Measurements from ENCODE around the gene PAGE2B. TPM values are rescaled to one million over a fixed set of nuclear protein-coding genes. Genes with fewer than 3 reads are reported as not detected.
"Not testable (repeated sequence)": the region's sequence is repeated elsewhere in the genome, so short reads cannot be mapped to it uniquely, and the experiment has no call there.

PAGE2B gene
- polyA plus RNA-seq, 2 of the 4 experiments (the other 2 are of a cell fraction): not detected

GRCh38 chrX:55109306-55109705 lies 34.5 kb downstream of the PAGE2B start:
- ATAC-seq (no peak), FAIRE-seq (no peak), DNase-seq (ENCODE audit: low read depth in 1 of 2, low spot score in 1 of 2) (no peak)
- WGBS (ENCODE audit: missing lambda C conversion rate): 56% methylated on average over 6 of the region's 7 CpGs
- CTCF ChIA-PET: no interaction called here
- no peak overlapping the region for H3K27ac ChIP-seq
- no peak overlapping the region for H3K4me2 ChIP-seq
- H3K9me3 ChIP-seq: no peaks in the 10 kb centered on the region
- H3K4me3 ChIP-seq: no peak overlapping the region
- POLR2A ChIA-PET: no interaction called here
- no peak for TF ChIP-seq HEYL (CRISPR knock-in tag; IDR thresholded peaks at IDR 0.05)
- no peak for TF ChIP-seq FOSL2 (IDR thresholded peaks at IDR 0.05)
- no peak for TF ChIP-seq FOSL2 (CRISPR knock-in tag; IDR thresholded peaks at IDR 0.05)
- no peak for TF ChIP-seq RNF2 (IDR thresholded peaks at IDR 0.05; ENCODE audit: borderline replicate concordance, low read depth)
- no peak for TF ChIP-seq HES2 (IDR thresholded peaks at IDR 0.05)
- TF ChIP-seq CBX2 (IDR thresholded peaks at IDR 0.05; ENCODE audit: borderline replicate concordance, low read depth): no peak
- no peak for TF ChIP-seq EHMT2 (IDR thresholded peaks at IDR 0.05; ENCODE audit: low read depth)
- TF ChIP-seq HOXB5 (CRISPR knock-in tag; IDR thresholded peaks at IDR 0.05): no peak
- TF ChIP-seq ELK1 (IDR thresholded peaks at IDR 0.05; ENCODE audit: low read depth, low read length): no peak
- no peak for TF ChIP-seq EP300 (IDR thresholded peaks at IDR 0.05)
- TF ChIP-seq TFCP2L1 (CRISPR knock-in tag; IDR thresholded peaks at IDR 0.05): no peak
- TF ChIP-seq ESRRA (IDR thresholded peaks at IDR 0.05; ENCODE audit: borderline replicate concordance, low read length): no peak
- no peak for TF ChIP-seq USF2 (IDR thresholded peaks at IDR 0.05)
- TF ChIP-seq BCL3 (IDR thresholded peaks at IDR 0.05): no peak
- TF ChIP-seq KDM1A (IDR thresholded peaks at IDR 0.05; ENCODE audit: low read depth): no peak
- no peak for TF ChIP-seq RCOR1 (IDR thresholded peaks at IDR 0.05; ENCODE audit: low read depth, low read length)
- no peak for TF ChIP-seq ZSCAN20 (CRISPR knock-in tag; IDR thresholded peaks at IDR 0.05)
- no peaks in the 10 kb centered on the region for H3K4me1 ChIP-seq

- H3K4me3 ChIP-seq: no peak overlapping the region
- FAIRE-seq: no peak
- no peaks in the 10 kb centered on the region for H3K4me1 ChIP-seq
- POLR2A ChIA-PET: no interaction called here
- H3K27ac ChIP-seq: no peak overlapping the region
- H3K9me3 ChIP-seq: no peaks in the 10 kb centered on the region
- CTCF ChIA-PET: no interaction called here
- no peak for ATAC-seq
- TF ChIP-seq ESRRA (IDR thresholded peaks at IDR 0.05; ENCODE audit: borderline replicate concordance, low read length) (no peak), HDAC2 (IDR thresholded peaks at IDR 0.05) (no peak), NFE2L2 (conservative IDR thresholded peaks at IDR 0.05; ENCODE audit: low read length) (no peak), MAX (IDR thresholded peaks at IDR 0.05) (no peak), EHF (CRISPR knock-in tag; IDR thresholded peaks at IDR 0.05) (no peak), SREBF2 (IDR thresholded peaks at IDR 0.05) (no peak), PHF8 (IDR thresholded peaks at IDR 0.05; ENCODE audit: borderline replicate concordance, low read depth) (no peak)
- H3K4me2 ChIP-seq: no peak overlapping the region
- 38% methylated on average over 8 of the region's 8 CpGs for WGBS (ENCODE audit: missing lambda C conversion rate)
- no peak for DNase-seq (ENCODE audit: low read depth in 1 of 2, low spot score in 1 of 2)
These were observed 36.9 kb downstream of the PAGE2B start for GRCh38 chrX:55111578-55112254.

GRCh38 chrX:55116589-55116988 lies 41.8 kb downstream of the PAGE2B start:
- 15% methylated on average over 7 of the region's 7 CpGs for WGBS (ENCODE audit: missing lambda C conversion rate)
- FAIRE-seq; H3K4me1 ChIP-seq; DNase-seq (ENCODE audit: low read depth in 1 of 2, low spot score in 1 of 2); H3K4me2 ChIP-seq; ATAC-seq; H3K4me3 ChIP-seq; POLR2A ChIA-PET; H3K9me3 ChIP-seq; H3K27ac ChIP-seq; CTCF ChIA-PET: not testable (repeated sequence)
